IgD-negative memory B cell (primary cell): Measurements from ENCODE around the gene PTPRJ. TPM values are rescaled to one million over a fixed set of nuclear protein-coding genes. Genes with fewer than 3 reads are reported as not detected.

Experiments
- H3K27ac Mint-ChIP-seq, 3 donors: one replicate each; pipeline ENCODE4 v1.8.0; 2020 to 2022; ENCODE audit warnings: mild to moderate bottlenecking in 3 of 3, mixed read lengths in 3 of 3, moderate library complexity in 1 of 3
- H3K27me3 Mint-ChIP-seq: one replicate; pipeline ENCODE4 v1.8.0; 2021; ENCODE audit warnings: mixed read lengths
- H3K36me3 Mint-ChIP-seq: one replicate; pipeline ENCODE4 v1.8.0; 2020; ENCODE audit warnings: mild to moderate bottlenecking, mixed read lengths
- H3K4me1 Mint-ChIP-seq, 3 donors: one replicate each; pipeline ENCODE4 v1.8.0; 2020 to 2022; ENCODE audit warnings: mixed read lengths in 3 of 3, mild to moderate bottlenecking in 1 of 3
- H3K4me3 Mint-ChIP-seq, 4 donors: one replicate each; pipeline ENCODE4 v1.8.0; 2020 to 2022; ENCODE audit warnings: mild to moderate bottlenecking in 4 of 4, mixed read lengths in 4 of 4, moderate library complexity in 3 of 4
- H3K9me3 Mint-ChIP-seq, 3 donors: one replicate each; pipeline ENCODE4 v1.8.0; 2020 to 2021; ENCODE audit warnings: mixed read lengths in 3 of 3, mild to moderate bottlenecking in 1 of 3
- polyA plus RNA-seq: library from polyadenylated mRNA; unstranded; fragments of 300-500 nt; fragmentation: Illumina TruSeq; gene quantifications from one replicate; pipeline ENCODE4 v1.2.3, GENCODE V29; 2021

Gene PTPRJ
- polyA plus RNA-seq, 1 donor from 2014 or later = 8.1 TPM

- H3K4me1 Mint-ChIP-seq = peaks cover 15 to 30% (median 24%) of the 10 kb centered on the region in 3 donors
- peak overlapping the region in 1 of 3 donors; percentile 39 for H3K27ac Mint-ChIP-seq
- peaks cover 2% of the 10 kb centered on the region for H3K27me3 Mint-ChIP-seq
- peak overlapping the region; percentile 87 to 97 (median 90) for H3K4me3 Mint-ChIP-seq
- H3K9me3 Mint-ChIP-seq = peaks cover 0 to 1% (median 0%) of the 10 kb centered on the region in 3 donors
- H3K36me3 Mint-ChIP-seq = peaks cover 2% of the 10 kb centered on the region
These were observed 1.5 kb downstream of the PTPRJ start for GRCh38 chr11:47981667-47982404.

GRCh38 chr11:47982616-47983015, 2.3 kb downstream of the PTPRJ start:
- peak overlapping the region in 3 of 4 donors; percentile 85 to 87 (median 86) for H3K4me3 Mint-ChIP-seq
- peaks cover 2% of the 10 kb centered on the region for H3K27me3 Mint-ChIP-seq
- peaks cover 0 to 1% (median 0%) of the 10 kb centered on the region in 3 donors for H3K9me3 Mint-ChIP-seq
- peak overlapping the region in 2 of 3 donors; percentile 37 to 63 for H3K27ac Mint-ChIP-seq
- peaks cover 2% of the 10 kb centered on the region for H3K36me3 Mint-ChIP-seq
- H3K4me1 Mint-ChIP-seq = peaks cover 18 to 35% (median 29%) of the 10 kb centered on the region in 3 donors

DNA sequence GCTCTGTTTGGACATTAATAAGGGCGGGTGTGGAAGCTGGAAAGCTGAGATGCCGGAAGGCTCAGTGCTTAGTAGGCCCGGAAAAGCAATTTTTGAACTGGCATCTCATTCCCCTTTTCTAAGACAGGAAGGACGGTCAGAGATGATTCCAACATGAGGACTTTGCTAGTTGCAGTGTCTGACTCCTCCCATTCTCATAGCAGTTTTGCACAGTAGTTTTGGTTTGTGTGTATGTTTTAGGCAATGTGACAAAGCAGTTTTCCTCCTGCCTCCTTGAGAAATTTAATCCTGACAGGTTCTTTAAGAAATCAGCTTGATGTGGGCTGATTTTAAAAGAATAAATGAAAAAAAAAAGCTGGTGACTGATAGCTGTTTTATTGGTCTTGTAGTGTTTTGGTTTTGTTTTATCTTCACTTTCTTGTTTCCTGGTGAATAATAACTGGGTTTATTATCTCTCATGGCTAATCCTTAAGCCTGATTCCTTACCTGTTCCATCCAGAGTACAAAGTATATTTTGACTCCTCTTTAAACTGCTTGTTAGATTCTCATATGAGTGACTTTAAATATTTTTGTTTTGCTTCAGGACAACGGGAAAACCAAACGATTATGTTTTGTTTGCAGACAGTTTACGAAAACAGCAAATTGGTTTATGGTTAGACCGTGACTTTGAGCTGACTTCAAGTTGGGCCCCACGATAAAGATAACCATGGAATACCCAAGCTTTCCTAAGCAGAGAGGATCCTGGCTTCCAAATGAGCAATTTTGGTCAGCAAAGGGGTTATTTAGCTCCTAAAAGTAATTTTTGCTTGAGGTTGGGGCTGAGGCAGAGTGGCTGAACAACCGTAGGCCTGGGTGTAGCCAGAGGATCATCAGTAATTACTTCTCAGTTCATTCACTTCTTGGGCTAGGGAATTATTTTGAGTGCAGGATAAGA, 3.4 kb downstream of the PTPRJ start:
- Mint-ChIP-seq H3K4me3 (peak overlapping the region; percentile 6 to 87 (median 42)), H3K27ac (peak overlapping the region in 2 of 3 donors; percentile 36 to 63), H3K9me3 (peaks cover 0 to 1% (median 0%) of the 10 kb centered on the region in 3 donors), H3K27me3 (peaks cover 2% of the 10 kb centered on the region), H3K4me1 (peaks cover 26 to 44% (median 34%) of the 10 kb centered on the region in 3 donors), H3K36me3 (peaks cover 3% of the 10 kb centered on the region)

- peaks cover 3% of the 10 kb centered on the region for H3K36me3 Mint-ChIP-seq
These were observed 5.9 kb downstream of the PTPRJ start for GRCh38 chr11:47986219-47986618.

GRCh38 chr11:47986742-47987141, 6.4 kb downstream of the PTPRJ start:
- peaks cover 5% of the 10 kb centered on the region for H3K27me3 Mint-ChIP-seq
- peak overlapping the region in 1 of 4 donors; percentile 73 for H3K4me3 Mint-ChIP-seq
- peaks cover 0 to 1% (median 0%) of the 10 kb centered on the region in 3 donors for H3K9me3 Mint-ChIP-seq
- H3K4me1 Mint-ChIP-seq = peaks cover 31 to 49% (median 45%) of the 10 kb centered on the region in 3 donors
- peaks cover 3% of the 10 kb centered on the region for H3K36me3 Mint-ChIP-seq
- H3K27ac Mint-ChIP-seq = peak overlapping the region in 1 of 3 donors; percentile 71

More at GRCh38 chr11:47986219-47986618, 5.9 kb downstream of the PTPRJ start:
- Mint-ChIP-seq H3K27me3 (peaks cover 3% of the 10 kb centered on the region), H3K4me3 (peak overlapping the region in 2 of 4 donors; percentile 73 to 74), H3K4me1 (peaks cover 29 to 47% (median 41%) of the 10 kb centered on the region in 3 donors), H3K9me3 (peaks cover 0 to 1% (median 0%) of the 10 kb centered on the region in 3 donors), H3K27ac (peak overlapping the region in 2 of 3 donors; percentile 56 to 71)

DNA sequence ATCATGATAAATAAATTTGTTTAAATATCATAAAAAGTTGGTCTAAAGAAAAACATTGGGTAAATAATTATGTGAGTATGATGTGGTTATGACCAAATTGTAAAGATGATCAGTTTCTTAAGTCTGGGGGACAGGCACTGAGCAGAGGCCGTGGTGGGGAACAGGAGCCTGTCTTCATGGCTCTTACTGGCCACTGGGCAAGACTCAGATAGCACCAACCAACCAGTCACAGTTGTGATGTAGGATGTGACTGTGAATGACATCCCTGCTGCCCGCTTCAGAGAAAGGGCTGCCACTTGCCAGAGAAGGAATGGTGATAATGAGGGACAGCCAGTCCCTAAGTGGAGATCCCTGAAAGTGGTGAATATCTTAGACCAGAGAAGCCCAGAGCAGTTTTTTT, 7.0 kb downstream of the PTPRJ start:
- Mint-ChIP-seq H3K36me3 (peaks cover 3% of the 10 kb centered on the region), H3K9me3 (no peaks in the 10 kb centered on the region), H3K4me1 (peaks cover 33 to 46% (median 42%) of the 10 kb centered on the region in 3 donors), H3K4me3 (peak overlapping the region; percentile 12 to 89 (median 78)), H3K27ac (peak overlapping the region in 1 of 3 donors; percentile 73), H3K27me3 (peaks cover 5% of the 10 kb centered on the region)

- H3K36me3 Mint-ChIP-seq = peaks cover 3% of the 10 kb centered on the region
- H3K4me3 Mint-ChIP-seq = peak overlapping the region; percentile 12 to 89 (median 78)
- peak overlapping the region in 1 of 3 donors; percentile 73 for H3K27ac Mint-ChIP-seq
- peaks cover 5% of the 10 kb centered on the region for H3K27me3 Mint-ChIP-seq
- H3K4me1 Mint-ChIP-seq = peaks cover 31 to 44% (median 39%) of the 10 kb centered on the region in 3 donors
- H3K9me3 Mint-ChIP-seq = no peaks in the 10 kb centered on the region
These were observed 7.4 kb downstream of the PTPRJ start for GRCh38 chr11:47987781-47988180.

- Mint-ChIP-seq H3K36me3 (peaks cover 3% of the 10 kb centered on the region), H3K27ac (peak overlapping the region in 1 of 3 donors; percentile 13), H3K4me3 (no peak overlapping the region), H3K27me3 (peaks cover 3% of the 10 kb centered on the region), H3K9me3 (no peaks in the 10 kb centered on the region), H3K4me1 (peaks cover 22 to 43% (median 33%) of the 10 kb centered on the region in 3 donors)
These were observed 9.4 kb downstream of the PTPRJ start for GRCh38 chr11:47989779-47990178.

DNA sequence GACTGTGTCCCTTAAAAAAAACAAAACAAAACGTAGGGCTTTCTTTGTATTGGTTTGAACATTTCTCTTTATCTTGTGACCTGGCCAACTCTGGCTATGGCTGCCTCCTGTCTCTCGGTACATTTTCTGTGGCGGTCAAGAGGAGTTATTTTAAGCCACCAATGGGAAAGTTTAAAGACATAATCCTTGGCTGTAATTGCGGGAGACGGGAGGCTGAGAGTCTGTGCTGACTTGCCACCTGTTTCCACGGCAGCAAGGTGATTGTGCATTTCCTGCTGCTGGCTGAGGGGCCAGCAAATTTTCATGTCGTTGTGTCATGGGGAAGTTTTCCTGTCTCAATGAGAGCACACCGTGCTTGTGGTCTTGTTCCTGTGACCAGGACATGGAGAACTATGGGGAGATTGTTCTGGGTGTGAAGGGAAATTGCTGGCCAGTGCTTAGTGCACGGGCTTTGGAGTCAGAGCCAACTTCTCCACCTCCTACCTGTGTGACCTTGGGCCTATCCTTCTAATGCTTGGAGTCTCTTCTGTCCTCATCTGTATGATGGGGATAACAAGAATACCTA, 11.0 kb downstream of the PTPRJ start:
- Mint-ChIP-seq H3K27me3 (peaks cover 3% of the 10 kb centered on the region), H3K4me3 (peak overlapping the region in 3 of 4 donors; percentile 42 to 79 (median 72)), H3K27ac (peak overlapping the region in 2 of 3 donors; percentile 15 to 48), H3K9me3 (no peaks in the 10 kb centered on the region), H3K36me3 (peaks cover 1% of the 10 kb centered on the region), H3K4me1 (peaks cover 27 to 45% (median 31%) of the 10 kb centered on the region in 3 donors)

GRCh38 chr11:47991894-47992293, 11.5 kb downstream of the PTPRJ start:
- H3K36me3 Mint-ChIP-seq = peaks cover 1% of the 10 kb centered on the region
- H3K4me3 Mint-ChIP-seq = no peak overlapping the region
- H3K4me1 Mint-ChIP-seq = peaks cover 29 to 40% (median 30%) of the 10 kb centered on the region in 3 donors

GRCh38 chr11:47992959-47993820, 12.8 kb downstream of the PTPRJ start:
- Mint-ChIP-seq H3K4me3 (no peak overlapping the region), H3K4me1 (peaks cover 21 to 31% (median 26%) of the 10 kb centered on the region in 3 donors), H3K27ac (peak overlapping the region in 1 of 3 donors; percentile 28), H3K27me3 (peaks cover 3% of the 10 kb centered on the region), H3K36me3 (no peaks in the 10 kb centered on the region), H3K9me3 (no peaks in the 10 kb centered on the region)

More at GRCh38 chr11:47991894-47992293, 11.5 kb downstream of the PTPRJ start:
- H3K27ac Mint-ChIP-seq = peak overlapping the region in 1 of 3 donors; percentile 15
- peaks cover 3% of the 10 kb centered on the region for H3K27me3 Mint-ChIP-seq
- no peaks in the 10 kb centered on the region for H3K9me3 Mint-ChIP-seq

DNA sequence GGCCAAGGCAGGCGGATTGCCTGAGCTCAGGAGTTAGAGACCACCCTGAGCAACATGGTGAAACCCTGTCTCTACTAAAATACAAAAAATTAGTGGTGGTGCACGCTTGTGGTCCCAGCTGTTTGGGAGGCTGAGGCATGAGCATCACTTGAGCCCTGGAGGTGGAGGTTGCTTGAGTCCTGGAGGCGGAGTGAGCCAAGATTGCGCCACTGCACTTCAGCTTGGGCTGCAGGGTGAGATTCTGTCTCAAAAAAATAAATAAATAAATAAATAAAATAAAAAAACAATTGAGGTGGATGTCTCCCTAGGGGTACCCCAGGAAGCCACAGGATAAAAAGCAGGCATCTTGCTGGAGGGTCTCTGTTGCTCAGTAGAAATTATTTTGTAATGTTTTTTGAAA, 14.1 kb downstream of the PTPRJ start:
- Mint-ChIP-seq H3K27me3 (peaks cover 3% of the 10 kb centered on the region), H3K4me3 (no peak overlapping the region), H3K4me1 (peaks cover 21 to 37% (median 28%) of the 10 kb centered on the region in 3 donors), H3K36me3 (no peaks in the 10 kb centered on the region), H3K9me3 (no peaks in the 10 kb centered on the region), H3K27ac (no peak overlapping the region)

GRCh38 chr11:47995360-47995769, 15.0 kb downstream of the PTPRJ start:
- peaks cover 3% of the 10 kb centered on the region for H3K27me3 Mint-ChIP-seq
- H3K4me3 Mint-ChIP-seq = peak overlapping the region in 1 of 4 donors; percentile 7
- no peaks in the 10 kb centered on the region for H3K9me3 Mint-ChIP-seq
- no peaks in the 10 kb centered on the region for H3K36me3 Mint-ChIP-seq
- peaks cover 25 to 33% (median 29%) of the 10 kb centered on the region in 3 donors for H3K4me1 Mint-ChIP-seq
- peak overlapping the region in 1 of 3 donors; percentile 35 for H3K27ac Mint-ChIP-seq
